GM19397 (cell line): ENCODE data around the gene KCNJ12.

Source experiments
- ATAC-seq: cut with Tn5 transposase; IDR thresholded peaks from one replicate; pipeline ENCODE4 v1.9.1; 2021; ENCODE audit warnings: mild to moderate bottlenecking, moderate library complexity; ENCODE audit not compliant: unreplicated experiment

KCNJ12 gene

GRCh38 chr17:21363776-21364642 lies 12.1 kb upstream of the KCNJ12 start:
- ATAC-seq = no peak

DNA sequence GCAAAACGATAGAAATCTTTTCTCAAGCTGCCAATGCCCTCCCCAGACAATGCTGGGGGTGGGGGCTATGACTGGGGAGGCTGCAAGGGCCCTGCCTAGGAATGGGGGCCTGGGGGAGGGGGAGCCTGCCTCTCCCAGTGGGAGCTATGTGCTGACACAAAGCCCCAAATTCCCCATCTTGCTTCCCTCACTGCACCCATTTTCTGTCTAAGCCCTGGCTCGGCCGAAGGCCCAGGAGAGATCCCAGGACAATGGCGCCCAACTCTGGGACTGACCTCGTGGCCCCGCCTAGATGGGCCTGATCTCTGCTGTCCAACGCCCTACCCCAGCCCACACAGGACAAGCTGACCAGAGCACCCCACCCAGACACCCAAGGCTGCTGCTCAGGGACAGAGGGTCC lies 11.1 kb upstream of the KCNJ12 start:
- no peak for ATAC-seq

- no peak for ATAC-seq
Observed at GRCh38 chr17:21368545-21369246, 7.5 kb upstream of the KCNJ12 start.

- no peak for ATAC-seq
Observed at GRCh38 chr17:21369395-21369794, 6.8 kb upstream of the KCNJ12 start.

DNA sequence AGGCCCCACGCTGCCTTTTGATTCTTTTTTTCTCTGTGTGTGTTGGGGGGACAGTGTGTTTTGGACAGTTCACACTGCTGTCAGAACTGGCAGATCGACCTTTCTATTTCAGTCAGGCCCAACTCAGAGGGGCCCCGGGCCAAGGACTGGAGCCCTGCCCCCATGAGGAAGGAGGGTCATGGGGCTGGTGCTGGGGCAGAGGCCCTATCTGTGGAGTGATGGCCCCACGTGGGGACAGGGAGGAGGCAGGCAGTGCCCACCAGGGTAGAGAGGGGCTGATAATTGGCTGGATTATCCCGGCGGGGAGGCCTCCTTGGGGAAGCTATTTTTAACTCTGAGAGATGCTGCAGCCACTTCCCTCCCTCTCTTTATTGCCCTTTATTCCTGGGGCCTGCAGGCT lies 5.7 kb upstream of the KCNJ12 start:
- ATAC-seq = no peak

DNA sequence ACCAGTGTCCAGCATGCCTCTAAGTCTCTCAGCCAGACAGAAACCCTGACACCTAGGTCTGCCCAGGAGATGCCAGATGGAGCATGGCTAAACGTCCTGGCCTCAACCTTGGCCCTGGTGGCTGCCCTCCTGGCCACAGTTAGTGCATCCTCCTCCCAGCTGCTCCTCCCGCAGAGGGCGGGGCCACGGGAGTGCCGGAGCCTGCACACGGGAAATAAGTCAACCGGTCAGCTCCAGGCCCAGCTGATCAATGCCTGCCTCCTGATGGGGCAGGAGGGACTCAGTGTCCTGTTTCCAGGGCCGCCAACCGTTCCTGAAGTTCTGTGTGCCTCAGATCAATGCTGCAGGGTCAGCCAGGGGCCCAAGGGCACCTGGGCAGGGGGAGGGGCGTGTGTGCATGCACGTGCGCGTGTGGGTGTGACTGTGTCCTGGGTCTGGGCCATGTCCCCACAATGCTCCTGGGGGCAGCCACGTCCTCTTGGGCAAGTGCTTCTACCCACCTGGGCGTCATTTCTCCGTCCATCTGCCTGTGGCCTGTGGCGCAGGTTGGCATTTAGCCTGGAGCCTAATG lies 4.6 kb upstream of the KCNJ12 start:
- no peak for ATAC-seq

DNA sequence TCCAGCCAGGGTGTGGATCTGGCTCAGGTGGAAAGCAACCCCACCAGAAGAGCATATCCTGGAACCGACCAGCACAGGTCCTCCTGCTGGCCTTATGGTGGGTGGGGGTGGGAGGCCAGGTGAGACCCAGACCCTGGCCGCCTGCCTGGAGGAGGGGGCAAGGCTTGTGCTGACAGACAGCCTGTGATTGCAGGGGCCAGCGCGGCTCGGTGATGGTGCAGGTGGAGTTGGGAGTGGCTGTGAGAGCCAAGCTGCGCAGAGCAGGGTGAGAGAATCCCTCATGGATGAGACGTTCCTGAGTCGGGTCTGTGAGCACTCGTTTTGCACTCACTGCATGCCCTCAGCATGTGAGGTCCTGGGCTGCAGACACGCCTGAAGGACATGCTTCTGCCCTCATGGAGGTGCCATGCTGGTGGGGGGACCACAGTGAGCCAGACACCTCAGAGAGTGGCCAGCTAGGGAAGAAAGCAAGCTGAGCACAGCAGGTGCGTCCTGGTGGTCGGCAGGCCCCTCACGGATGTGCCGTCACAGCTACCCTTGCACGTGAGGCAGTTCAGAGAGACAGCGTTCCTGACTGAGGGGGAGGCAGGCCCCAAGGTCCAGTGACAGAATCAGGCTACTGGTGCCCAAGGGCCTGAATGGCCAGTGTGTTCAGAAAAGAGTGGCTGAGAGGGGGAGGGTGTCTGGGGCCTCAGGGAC lies 3.8 kb upstream of the KCNJ12 start:
- no peak for ATAC-seq

- ATAC-seq = no peak
Observed at GRCh38 chr17:21373036-21373435, 3.1 kb upstream of the KCNJ12 start.

- no peak for ATAC-seq
Observed at GRCh38 chr17:21373696-21374440, 2.3 kb upstream of the KCNJ12 start.

DNA sequence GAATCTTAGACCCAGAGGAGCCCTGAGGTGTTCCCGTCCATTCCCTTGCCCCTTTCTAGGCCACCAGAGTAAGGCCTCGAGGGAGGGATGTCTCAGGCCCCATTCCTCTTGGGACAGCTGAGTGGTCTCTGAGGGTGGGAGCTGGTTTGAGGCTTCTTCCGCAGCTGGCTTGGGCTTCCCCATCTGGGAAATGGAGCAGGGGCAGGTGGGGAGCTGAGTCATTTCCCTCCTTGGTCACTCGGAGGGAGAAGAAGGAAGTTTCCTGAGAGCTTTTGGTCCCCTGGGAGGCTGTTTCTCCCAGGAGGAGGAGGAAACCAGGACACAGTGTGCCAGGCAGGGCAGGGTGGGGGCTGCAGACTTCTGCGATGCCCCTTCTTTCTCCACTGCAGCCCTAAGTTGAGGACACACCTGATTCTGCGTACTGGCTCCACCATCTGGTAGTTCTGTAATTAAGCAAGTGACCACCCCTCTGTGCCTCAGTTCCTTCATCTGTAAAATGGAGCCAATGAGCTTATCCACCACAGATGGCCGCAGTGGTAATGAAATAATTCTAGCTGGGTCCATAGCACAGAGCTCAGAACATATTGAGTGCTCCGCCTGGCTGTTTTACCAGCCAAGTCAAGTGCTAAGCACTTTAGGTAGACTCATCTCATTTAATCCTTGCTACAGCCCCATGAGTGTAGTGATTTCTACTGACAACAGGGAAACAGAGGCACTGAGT lies 1.6 kb upstream of the KCNJ12 start:
- ATAC-seq = no peak

- ATAC-seq = no peak
Observed at GRCh38 chr17:21375162-21375560, 996 bp upstream of the KCNJ12 start.

- ATAC-seq = no peak
Observed at GRCh38 chr17:21375757-21376080, 438 bp upstream of the KCNJ12 start.

DNA sequence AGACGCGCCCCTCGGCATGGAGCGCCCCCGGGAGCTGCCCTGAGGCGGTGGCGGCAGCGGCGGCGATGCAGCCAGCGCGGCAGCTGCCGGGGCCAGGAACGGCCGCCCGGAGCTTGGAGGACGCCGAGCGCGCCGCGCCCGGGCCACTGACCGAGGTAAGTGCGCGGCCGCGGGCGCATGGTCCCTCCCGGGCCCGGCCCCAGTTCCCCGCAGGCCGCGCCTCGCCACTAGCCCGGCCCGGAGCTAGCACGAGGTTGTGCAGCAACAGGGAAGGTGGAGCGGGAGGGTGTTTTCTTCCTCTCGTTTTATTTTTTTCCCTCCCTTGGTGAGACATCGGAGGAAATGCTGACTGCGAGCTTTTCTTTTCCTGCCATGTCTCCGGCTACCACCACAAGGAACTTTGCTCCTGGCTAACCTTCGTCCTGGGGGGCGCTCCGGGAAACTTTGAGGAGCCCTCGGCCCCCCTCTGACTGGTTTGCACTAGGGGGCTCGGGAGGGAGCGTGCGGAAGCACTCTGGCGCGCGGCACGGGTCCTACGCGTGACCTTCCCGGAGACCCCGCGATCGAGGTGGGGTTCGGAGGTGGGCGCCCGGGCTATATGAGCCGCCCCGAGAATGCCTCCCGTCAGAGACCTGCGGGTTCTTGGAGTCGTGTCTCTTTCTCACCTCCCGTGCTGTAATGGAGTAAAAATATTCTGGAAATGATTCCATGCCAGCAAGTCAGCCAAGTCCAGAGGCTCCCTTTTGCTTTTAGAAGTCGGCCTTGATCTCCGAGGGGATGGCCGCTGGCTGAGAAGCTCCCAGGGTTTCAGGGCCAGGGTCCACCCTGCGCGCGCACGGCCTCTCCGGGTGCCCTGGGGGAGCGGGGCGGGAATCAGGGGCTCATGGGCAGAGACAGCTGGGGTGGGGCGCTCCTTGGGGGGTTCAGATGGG lies 868 bp downstream of the KCNJ12 start:
- ATAC-seq = no peak

GRCh38 chr17:21377705-21378396 lies 1.7 kb downstream of the KCNJ12 start:
- ATAC-seq = no peak

DNA sequence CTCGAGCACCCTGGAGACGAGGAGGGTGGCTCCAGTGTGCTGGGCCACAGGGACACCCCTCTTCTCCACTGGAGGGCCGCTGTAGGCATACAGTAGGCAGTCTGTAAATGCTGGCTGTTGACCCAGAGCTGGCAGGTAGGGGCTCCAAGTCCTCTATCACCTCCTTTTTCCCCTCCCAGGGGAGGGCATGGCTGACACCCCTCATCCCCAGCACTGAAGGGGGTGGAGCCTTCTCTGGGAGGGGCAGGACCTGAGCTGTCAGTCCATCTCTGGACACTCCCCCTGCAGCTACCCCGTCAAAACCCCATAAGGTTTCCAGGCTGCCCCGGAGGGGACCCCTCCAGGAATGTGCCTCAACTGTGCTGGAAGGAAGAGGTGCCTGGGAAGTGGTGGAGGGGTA lies 2.4 kb downstream of the KCNJ12 start:
- ATAC-seq = no peak

DNA sequence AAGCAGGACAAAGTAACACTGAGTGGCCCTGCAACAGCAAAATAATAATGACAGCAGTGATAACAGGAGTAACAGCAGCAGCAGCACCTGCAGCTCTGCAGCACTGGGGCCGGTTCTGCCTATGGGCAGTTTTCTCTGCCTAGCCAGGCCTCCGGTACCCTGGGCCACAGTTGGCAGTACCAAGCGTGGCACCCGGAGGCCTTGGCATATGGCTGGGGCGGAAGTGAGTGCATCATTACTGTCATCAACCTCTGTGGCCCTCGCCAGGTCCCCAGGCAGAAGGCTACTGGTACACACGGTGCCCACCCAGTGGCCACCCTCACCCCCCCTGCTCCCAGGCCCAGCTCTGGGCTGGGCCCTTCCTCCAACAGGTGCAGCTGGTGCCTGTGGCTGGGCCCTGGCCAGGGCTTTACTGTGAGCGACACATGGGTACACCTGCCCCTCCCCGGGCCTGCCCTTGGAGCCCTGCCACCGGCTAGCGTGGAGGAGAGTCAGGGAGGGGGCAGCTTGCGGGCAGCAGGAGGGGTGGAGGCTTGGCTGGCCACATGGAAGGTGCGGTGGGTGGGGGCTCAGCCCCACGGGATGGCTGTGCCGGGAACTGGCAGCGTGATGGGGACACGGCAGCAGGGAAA lies 3.0 kb downstream of the KCNJ12 start:
- ATAC-seq = no peak

DNA sequence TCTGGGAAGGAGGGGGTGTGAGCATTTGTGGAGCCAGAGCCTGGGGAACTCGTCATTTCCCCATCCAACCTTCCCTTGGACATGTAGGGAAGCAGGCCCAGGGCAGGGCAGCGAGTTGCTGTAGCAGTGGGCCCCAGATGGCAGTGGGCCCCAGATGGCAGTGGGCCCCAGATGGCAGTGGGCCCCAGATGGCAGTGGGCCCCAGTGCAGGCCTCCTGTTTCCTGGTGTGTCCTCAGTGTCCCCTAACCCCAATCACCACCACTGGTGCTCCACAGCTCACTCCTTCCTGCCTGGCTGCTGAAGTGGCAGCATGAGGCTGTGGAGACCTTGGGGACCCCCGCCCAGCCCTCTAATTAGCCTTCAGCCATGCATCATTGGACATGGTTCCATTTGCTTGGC lies 4.5 kb downstream of the KCNJ12 start:
- ATAC-seq = no peak

DNA sequence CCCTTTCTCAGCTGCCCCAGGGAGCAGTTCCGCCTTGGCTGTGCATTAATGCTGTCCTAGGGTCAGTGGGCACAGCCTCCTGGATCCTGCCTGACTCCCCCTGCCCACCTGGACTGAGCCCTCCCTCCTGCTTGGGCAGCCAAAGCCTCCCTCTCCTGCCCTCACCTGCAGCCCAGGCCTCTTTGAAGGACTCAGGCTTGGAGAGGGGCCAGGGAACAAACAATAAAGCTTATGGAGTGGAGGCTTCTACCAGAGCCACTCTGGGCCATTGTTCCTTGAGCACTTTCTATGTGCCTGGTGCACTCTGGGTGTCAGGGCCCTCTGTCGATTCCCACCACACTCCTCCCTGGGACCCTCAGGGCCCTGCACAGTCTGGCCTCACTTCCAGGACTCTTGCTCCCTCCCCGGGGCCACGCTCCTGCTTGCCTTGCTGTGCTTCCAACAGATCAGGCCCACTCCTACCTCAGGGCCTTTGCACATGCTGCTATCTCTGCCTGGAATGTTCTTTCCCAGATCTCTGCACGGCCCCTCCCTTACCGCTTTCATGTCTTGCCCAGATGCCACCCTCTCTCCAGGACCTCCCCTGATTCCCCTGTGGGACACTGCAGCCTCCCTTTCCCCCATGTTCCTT lies 5.0 kb downstream of the KCNJ12 start:
- ATAC-seq = no peak
